Measurements from ENCODE around the gene CRB2. TPM values are rescaled to one million over a fixed set of nuclear protein-coding genes. Genes with fewer than 3 reads are reported as not detected.

The CRB2 gene
- total and polyA plus RNA-seq, 2 of the 13 experiments (the other 11 are each of a cell fraction or from before 2014, with no cell fraction given), result 0.01 to 0.29 TPM

DNA sequence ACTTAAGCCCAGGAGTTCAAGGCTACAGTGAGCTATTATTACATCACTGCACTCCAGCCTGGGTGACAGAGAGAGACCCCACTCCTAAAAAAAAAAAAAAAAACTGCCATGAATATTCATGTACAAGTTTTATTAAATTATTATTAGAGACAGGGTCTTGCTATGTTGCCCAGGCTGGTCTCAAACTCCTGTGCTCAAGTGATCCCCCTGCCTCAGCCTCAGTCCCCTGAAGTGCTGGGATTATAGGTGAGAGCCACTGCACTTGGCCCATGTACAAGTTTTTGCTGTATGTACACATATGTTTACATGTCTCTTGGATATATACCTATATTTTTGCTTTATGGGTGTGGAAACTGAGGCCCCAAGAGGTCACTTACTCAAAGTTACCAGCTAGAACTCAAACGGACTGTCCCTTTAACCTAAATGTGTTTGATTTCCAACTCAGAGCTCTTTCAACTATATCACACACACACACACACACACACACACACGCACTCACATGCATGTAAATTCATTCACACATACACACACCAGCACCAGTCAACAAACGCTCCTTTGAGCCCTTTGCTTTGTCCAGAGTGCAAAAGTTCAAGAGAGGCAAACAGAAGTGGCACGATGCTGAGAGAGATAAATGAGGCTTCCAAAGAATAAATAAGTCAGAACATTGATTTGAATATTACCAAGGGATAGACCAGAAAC, 45.3 kb upstream of the CRB2 start (continued):
- TF ChIP-seq ELF4 (CRISPR knock-in tag; IDR thresholded peaks at IDR 0.05; ENCODE audit: borderline replicate concordance) (no peak), NCOR1 (IDR thresholded peaks at IDR 0.05; ENCODE audit: borderline replicate concordance, low read length) (peak; percentile 76; the same call in 1 of the 2 replicates), ZBTB20 (CRISPR knock-in tag; IDR thresholded peaks at IDR 0.05; ENCODE audit: borderline replicate concordance, low read depth) (no peak), FOSL2 (CRISPR knock-in tag; IDR thresholded peaks at IDR 0.05) (peak; percentile 29; the same call in 1 of the 2 replicates), POLR2A (IDR thresholded peaks at IDR 0.05; ENCODE audit: insufficient read depth in 1 of 2, low read depth in 2 of 2, low read length in 2 of 2) (no peak), MTF2 (CRISPR knock-in tag; IDR thresholded peaks at IDR 0.05; ENCODE audit: borderline replicate concordance) (no peak), MED8 (CRISPR knock-in tag; IDR thresholded peaks at IDR 0.05; ENCODE audit: insufficient replicate concordance) (no peak), NFIC (IDR thresholded peaks at IDR 0.05; ENCODE audit: low read length) (peak; percentile 27; the same call in 1 of the 2 replicates), SIX1 (CRISPR knock-in tag; IDR thresholded peaks at IDR 0.05; ENCODE audit: borderline replicate concordance) (no peak), GATA4 (IDR thresholded peaks at IDR 0.05; ENCODE audit: borderline replicate concordance, low read depth) (no peak), GFI1 (CRISPR knock-in tag; IDR thresholded peaks at IDR 0.05; ENCODE audit: borderline replicate concordance) (0 out of 2 replicates have a peak, but pooled peaks have one; percentile 35)
- TF ChIP-seq, protein P1, sequence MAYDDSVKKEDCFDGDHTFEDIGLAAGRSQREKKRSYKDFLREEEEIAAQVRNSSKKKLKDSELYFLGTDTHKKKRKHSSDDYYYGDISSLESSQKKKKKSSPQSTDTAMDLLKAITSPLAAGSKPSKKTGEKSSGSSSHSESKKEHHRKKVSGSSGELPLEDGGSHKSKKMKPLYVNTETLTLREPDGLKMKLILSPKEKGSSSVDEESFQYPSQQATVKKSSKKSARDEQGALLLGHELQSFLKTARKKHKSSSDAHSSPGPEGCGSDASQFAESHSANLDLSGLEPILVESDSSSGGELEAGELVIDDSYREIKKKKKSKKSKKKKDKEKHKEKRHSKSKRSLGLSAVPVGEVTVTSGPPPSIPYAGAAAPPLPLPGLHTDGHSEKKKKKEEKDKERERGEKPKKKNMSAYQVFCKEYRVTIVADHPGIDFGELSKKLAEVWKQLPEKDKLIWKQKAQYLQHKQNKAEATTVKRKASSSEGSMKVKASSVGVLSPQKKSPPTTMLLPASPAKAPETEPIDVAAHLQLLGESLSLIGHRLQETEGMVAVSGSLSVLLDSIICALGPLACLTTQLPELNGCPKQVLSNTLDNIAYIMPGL (CRISPR knock-in tag; IDR thresholded peaks at IDR 0.05; ENCODE audit: borderline replicate concordance in 1 of 2, low read depth in 1 of 2), result no peak
- TF ChIP-seq, protein P2, sequence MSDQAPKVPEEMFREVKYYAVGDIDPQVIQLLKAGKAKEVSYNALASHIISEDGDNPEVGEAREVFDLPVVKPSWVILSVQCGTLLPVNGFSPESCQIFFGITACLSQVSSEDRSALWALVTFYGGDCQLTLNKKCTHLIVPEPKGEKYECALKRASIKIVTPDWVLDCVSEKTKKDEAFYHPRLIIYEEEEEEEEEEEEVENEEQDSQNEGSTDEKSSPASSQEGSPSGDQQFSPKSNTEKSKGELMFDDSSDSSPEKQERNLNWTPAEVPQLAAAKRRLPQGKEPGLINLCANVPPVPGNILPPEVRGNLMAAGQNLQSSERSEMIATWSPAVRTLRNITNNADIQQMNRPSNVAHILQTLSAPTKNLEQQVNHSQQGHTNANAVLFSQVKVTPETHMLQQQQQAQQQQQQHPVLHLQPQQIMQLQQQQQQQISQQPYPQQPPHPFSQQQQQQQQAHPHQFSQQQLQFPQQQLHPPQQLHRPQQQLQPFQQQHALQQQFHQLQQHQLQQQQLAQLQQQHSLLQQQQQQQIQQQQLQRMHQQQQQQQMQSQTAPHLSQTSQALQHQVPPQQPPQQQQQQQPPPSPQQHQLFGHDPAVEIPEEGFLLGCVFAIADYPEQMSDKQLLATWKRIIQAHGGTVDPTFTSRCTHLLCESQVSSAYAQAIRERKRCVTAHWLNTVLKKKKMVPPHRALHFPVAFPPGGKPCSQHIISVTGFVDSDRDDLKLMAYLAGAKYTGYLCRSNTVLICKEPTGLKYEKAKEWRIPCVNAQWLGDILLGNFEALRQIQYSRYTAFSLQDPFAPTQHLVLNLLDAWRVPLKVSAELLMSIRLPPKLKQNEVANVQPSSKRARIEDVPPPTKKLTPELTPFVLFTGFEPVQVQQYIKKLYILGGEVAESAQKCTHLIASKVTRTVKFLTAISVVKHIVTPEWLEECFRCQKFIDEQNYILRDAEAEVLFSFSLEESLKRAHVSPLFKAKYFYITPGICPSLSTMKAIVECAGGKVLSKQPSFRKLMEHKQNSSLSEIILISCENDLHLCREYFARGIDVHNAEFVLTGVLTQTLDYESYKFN (CRISPR knock-in tag; conservative IDR thresholded peaks at IDR 0.05), result peak; percentile 70
- TF ChIP-seq, protein P3, sequence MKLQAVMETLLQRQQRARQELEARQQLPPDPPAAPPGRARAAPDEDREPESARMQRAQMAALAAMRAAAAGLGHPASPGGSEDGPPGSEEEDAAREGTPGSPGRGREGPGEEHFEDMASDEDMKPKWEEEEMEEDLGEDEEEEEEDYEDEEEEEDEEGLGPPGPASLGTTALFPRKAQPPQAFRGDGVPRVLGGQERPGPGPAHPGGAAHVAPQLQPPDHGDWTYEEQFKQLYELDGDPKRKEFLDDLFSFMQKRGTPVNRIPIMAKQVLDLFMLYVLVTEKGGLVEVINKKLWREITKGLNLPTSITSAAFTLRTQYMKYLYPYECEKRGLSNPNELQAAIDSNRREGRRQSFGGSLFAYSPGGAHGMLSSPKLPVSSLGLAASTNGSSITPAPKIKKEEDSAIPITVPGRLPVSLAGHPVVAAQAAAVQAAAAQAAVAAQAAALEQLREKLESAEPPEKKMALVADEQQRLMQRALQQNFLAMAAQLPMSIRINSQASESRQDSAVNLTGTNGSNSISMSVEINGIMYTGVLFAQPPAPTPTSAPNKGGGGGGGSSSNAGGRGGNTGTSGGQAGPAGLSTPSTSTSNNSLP (IDR thresholded peaks at IDR 0.05; ENCODE audit: low read depth, low read length), result peak; percentile 91
- TF ChIP-seq, protein P4, sequence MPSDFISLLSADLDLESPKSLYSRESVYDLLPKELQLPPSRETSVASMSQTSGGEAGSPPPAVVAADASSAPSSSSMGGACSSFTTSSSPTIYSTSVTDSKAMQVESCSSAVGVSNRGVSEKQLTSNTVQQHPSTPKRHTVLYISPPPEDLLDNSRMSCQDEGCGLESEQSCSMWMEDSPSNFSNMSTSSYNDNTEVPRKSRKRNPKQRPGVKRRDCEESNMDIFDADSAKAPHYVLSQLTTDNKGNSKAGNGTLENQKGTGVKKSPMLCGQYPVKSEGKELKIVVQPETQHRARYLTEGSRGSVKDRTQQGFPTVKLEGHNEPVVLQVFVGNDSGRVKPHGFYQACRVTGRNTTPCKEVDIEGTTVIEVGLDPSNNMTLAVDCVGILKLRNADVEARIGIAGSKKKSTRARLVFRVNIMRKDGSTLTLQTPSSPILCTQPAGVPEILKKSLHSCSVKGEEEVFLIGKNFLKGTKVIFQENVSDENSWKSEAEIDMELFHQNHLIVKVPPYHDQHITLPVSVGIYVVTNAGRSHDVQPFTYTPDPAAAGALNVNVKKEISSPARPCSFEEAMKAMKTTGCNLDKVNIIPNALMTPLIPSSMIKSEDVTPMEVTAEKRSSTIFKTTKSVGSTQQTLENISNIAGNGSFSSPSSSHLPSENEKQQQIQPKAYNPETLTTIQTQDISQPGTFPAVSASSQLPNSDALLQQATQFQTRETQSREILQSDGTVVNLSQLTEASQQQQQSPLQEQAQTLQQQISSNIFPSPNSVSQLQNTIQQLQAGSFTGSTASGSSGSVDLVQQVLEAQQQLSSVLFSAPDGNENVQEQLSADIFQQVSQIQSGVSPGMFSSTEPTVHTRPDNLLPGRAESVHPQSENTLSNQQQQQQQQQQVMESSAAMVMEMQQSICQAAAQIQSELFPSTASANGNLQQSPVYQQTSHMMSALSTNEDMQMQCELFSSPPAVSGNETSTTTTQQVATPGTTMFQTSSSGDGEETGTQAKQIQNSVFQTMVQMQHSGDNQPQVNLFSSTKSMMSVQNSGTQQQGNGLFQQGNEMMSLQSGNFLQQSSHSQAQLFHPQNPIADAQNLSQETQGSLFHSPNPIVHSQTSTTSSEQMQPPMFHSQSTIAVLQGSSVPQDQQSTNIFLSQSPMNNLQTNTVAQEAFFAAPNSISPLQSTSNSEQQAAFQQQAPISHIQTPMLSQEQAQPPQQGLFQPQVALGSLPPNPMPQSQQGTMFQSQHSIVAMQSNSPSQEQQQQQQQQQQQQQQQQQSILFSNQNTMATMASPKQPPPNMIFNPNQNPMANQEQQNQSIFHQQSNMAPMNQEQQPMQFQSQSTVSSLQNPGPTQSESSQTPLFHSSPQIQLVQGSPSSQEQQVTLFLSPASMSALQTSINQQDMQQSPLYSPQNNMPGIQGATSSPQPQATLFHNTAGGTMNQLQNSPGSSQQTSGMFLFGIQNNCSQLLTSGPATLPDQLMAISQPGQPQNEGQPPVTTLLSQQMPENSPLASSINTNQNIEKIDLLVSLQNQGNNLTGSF (CRISPR knock-in tag; IDR thresholded peaks at IDR 0.05), result no peak
